MM.1S (cell line): ENCODE measurements around the gene CBX6.

Source experiments
- DNase-seq: peaks from one replicate; pipeline ENCODE4 v3.0.0-alpha.2; 2015
- H2AFZ ChIP-seq: fragments of 300-600 bp; sonication (generic); 2 replicates; pipeline ENCODE4 v1.6.0; 2016; ENCODE audit warnings: antibody characterized with exemption, low read length
- H3F3A ChIP-seq: fragments of 300-600 bp; sonication (generic); 2 replicates; pipeline ENCODE4 v1.6.1; 2016; ENCODE audit warnings: mild to moderate bottlenecking, antibody characterized with exemption, low read length, moderate library complexity, mixed read lengths; ENCODE audit not compliant: insufficient read depth
- H3K27ac ChIP-seq: fragments of 300-600 bp; sonication (generic); 2 replicates; pipeline ENCODE4 v1.5.1; 2016; ENCODE audit warnings: mild to moderate bottlenecking, low read length
- H3K27me3 ChIP-seq: fragments of 300-600 bp; sonication (generic); replicated peaks from 2 replicates; pipeline ENCODE4 v1.6.0; 2016; ENCODE audit warnings: low read length; ENCODE audit not compliant: insufficient read depth
- H3K36me3 ChIP-seq: fragments of 300-600 bp; sonication (generic); replicated peaks from 2 replicates; pipeline ENCODE4 v1.6.1; 2016; ENCODE audit warnings: mild to moderate bottlenecking, low read length, mixed read lengths; ENCODE audit not compliant: insufficient read depth
- H3K4me1 ChIP-seq: fragments of 300-600 bp; sonication (generic); 2 replicates; pipeline ENCODE4 v1.6.1; 2016; ENCODE audit warnings: low read length, mixed read lengths
- H3K4me2 ChIP-seq: fragments of 300-600 bp; sonication (generic); 2 replicates; pipeline ENCODE4 v1.6.0; 2016; ENCODE audit warnings: low read depth, low read length
- H3K4me3 ChIP-seq: fragments of 300-600 bp; sonication (generic); 2 replicates; pipeline ENCODE4 v1.5.1; 2016; ENCODE audit warnings: low read length, mixed read lengths
- H3K79me2 ChIP-seq: fragments of 300-600 bp; sonication (generic); 2 replicates; pipeline ENCODE4 v1.6.1; 2016; ENCODE audit warnings: mixed run types, low read length, mixed read lengths
- H3K9ac ChIP-seq: fragments of 300-600 bp; sonication (generic); 2 replicates; pipeline ENCODE4 v1.6.1; 2016; ENCODE audit warnings: low read length, mixed read lengths
- H3K9me2 ChIP-seq: fragments of 300-600 bp; sonication (generic); replicated peaks from 2 replicates; pipeline ENCODE4 v1.6.1; 2016; ENCODE audit warnings: mild to moderate bottlenecking, low read length, mixed read lengths; ENCODE audit not compliant: insufficient read depth
- H3K9me3 ChIP-seq: fragments of 300-600 bp; sonication (generic); replicated peaks from 2 replicates; pipeline ENCODE4 v1.6.1; 2016; ENCODE audit warnings: mild to moderate bottlenecking, low read length, mixed read lengths; ENCODE audit not compliant: insufficient read depth
- H4K20me1 ChIP-seq: fragments of 300-600 bp; sonication (generic); 2 replicates; pipeline ENCODE4 v1.6.1; 2016; ENCODE audit warnings: mild to moderate bottlenecking, low read length, moderate library complexity, mixed read lengths; ENCODE audit not compliant: insufficient read depth
- EZH2 ChIP-seq: fragments of 300-600 bp; sonication (generic); optimal IDR thresholded peaks from 2 replicates; pipeline ENCODE3; 2017; ENCODE audit warnings: low read depth, mild to moderate bottlenecking, antibody characterized with exemption, low read length, mixed read lengths
- EZH2phosphoT487 ChIP-seq: fragments of 300-600 bp; sonication (generic); IDR thresholded peaks from 2 replicates; pipeline ENCODE4 v1.6.1; 2018; ENCODE audit warnings: antibody characterized with exemption, low read length
- TF ChIP-seq, protein P1 (sequence below): fragments of 300-600 bp; sonication (generic); IDR thresholded peaks from 2 replicates; pipeline ENCODE4 v1.5.1; 2016; ENCODE audit warnings: antibody characterized with exemption, low read length, mixed read lengths

The CBX6 gene

DNA sequence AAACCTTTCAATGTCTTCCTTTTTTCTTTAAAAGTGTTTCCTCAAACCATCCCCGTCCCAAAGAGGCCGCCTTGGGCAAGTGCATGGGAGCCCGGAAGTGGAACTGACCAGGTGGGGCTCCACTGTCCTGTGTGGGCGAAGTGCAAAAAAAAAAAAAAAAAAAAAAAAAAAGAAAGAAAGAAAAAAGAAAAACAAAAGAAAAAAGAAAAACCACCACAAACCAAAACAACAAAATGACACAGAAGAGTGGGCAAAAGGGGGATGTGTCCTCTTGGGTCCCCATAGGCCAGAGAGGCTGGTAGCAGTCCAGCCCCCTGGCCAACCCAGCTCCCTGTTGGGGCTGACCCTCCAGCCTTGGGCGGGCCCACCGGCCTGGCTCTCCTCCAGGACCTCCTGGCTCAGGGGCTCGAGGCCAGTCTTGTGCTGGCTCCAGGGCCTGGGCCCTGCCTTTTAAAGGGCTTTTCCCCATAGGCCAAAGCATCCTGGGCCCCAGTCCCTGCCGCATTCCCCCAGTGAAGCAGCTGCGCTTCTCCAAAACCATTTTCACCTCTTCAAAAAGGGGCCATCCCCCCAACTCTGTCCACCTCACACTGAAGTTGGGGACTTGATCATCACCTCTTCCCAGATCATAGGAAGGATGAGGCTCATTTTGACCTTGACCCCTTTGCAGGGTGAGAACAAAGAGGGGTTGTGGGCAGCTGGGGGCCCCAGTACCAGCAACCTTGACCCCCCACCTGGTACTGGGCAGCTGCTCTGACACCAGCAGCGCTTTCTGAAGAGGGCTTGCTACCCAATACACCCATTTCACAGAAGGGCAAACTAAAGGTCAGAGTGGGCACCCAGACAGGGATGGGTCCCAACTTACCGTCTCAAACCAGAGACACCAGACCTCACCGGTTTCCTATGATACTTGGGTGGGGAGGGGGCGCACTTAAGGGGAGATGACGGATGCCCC is 9.4 kb downstream of the CBX6 start:
- no peak overlapping the region for H2AFZ ChIP-seq
- H3K27me3 ChIP-seq, result no peaks in the 10 kb centered on the region
- peaks cover 32% of the 10 kb centered on the region for H3F3A ChIP-seq
- no peaks in the 10 kb centered on the region for H3K9me2 ChIP-seq
- H3K9me3 ChIP-seq, result no peaks in the 10 kb centered on the region
- peaks cover 2% of the 10 kb centered on the region for H3K36me3 ChIP-seq
- peaks cover 20% of the 10 kb centered on the region for H4K20me1 ChIP-seq
- peaks cover 12% of the 10 kb centered on the region for H3K79me2 ChIP-seq
- no peak overlapping the region for H3K9ac ChIP-seq
- no peak overlapping the region for H3K4me2 ChIP-seq
- TF ChIP-seq, protein P1, sequence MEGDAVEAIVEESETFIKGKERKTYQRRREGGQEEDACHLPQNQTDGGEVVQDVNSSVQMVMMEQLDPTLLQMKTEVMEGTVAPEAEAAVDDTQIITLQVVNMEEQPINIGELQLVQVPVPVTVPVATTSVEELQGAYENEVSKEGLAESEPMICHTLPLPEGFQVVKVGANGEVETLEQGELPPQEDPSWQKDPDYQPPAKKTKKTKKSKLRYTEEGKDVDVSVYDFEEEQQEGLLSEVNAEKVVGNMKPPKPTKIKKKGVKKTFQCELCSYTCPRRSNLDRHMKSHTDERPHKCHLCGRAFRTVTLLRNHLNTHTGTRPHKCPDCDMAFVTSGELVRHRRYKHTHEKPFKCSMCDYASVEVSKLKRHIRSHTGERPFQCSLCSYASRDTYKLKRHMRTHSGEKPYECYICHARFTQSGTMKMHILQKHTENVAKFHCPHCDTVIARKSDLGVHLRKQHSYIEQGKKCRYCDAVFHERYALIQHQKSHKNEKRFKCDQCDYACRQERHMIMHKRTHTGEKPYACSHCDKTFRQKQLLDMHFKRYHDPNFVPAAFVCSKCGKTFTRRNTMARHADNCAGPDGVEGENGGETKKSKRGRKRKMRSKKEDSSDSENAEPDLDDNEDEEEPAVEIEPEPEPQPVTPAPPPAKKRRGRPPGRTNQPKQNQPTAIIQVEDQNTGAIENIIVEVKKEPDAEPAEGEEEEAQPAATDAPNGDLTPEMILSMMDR, result no peak
- no peak for TF ChIP-seq EZH2
- no peak for TF ChIP-seq EZH2phosphoT487
- no peak for DNase-seq
- no peak overlapping the region for H3K27ac ChIP-seq
- no peak overlapping the region for H3K4me3 ChIP-seq
- H3K4me1 ChIP-seq, result no peaks in the 10 kb centered on the region

DNA sequence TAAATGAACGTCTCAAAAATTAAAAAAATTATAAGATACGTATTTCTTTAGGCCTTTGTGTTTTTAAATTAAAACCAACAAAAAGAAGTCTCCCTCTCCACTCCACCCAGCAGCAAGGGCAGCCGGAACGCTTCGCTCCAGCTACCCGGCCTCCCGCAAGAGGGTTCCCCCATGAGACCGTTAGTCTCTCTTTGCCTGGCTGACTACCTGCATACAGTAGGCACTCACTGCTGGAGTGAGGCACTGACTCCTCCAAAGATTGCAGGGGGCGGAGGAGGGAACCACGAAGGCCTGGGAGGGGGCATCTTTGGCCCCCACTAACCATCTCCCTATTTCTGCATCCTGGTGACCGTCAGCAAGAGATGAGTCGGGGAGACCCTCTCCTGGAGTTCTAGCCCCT is 10.1 kb downstream of the CBX6 start:
- DNase-seq, result no peak
- H3K9ac ChIP-seq, result no peak overlapping the region
- no peak overlapping the region for H3K4me3 ChIP-seq
- TF ChIP-seq EZH2phosphoT487 (no peak), EZH2 (no peak)
- TF ChIP-seq, protein P1, result no peak
- H3K9me3 ChIP-seq, result no peaks in the 10 kb centered on the region
- peaks cover 32% of the 10 kb centered on the region for H3F3A ChIP-seq
- peaks cover 6% of the 10 kb centered on the region; the same call in 1 of the 2 replicates for H3K79me2 ChIP-seq
- no peaks in the 10 kb centered on the region for H3K27me3 ChIP-seq
- peaks cover 18% of the 10 kb centered on the region for H4K20me1 ChIP-seq
- no peaks in the 10 kb centered on the region for H3K9me2 ChIP-seq
- H3K4me1 ChIP-seq, result no peaks in the 10 kb centered on the region
- no peak overlapping the region for H3K27ac ChIP-seq
- no peaks in the 10 kb centered on the region; the same call in none of the 2 replicates for H3K36me3 ChIP-seq
- H3K4me2 ChIP-seq, result no peak overlapping the region
- H2AFZ ChIP-seq, result no peak overlapping the region

DNA sequence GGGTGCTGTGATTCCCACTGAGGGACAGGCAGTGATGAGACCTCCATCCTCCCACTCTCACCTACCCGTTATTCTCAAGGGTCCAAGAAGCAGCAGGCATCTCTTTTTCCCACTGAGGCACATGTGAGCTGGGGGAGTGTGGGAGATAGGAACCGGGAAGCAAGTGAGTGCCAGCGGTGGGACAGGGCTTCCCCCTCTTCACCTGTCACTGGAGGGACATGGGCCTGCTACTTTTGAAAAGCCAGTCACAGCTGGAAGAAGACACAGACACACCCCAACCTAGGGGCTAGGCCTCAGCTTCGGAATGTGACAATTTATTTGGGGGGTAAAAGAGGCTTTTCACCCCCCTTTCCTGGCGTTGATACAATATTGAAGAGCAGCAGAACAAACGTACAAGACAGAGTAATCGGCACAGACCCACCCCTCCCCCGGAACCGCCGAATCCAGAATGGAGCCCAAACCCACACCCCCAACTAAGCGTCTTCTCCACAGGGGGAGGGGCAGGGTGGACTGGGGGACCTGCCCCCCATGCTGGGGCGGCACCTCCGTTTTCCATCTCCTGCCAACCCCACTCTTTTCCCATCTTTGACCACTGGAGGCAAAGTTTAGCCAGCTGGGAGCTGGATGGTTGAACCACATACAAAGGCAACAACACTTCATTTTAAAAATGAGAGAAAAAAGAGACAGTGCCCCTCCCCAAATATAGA is 10.7 kb downstream of the CBX6 start:
- H3K27me3 ChIP-seq, result no peaks in the 10 kb centered on the region
- no peak overlapping the region for H3K4me3 ChIP-seq
- H3K79me2 ChIP-seq, result peaks cover 3% of the 10 kb centered on the region; the same call in 1 of the 2 replicates

More for the DNA sequence above, 10.7 kb downstream of the CBX6 start:
- H3K9me3 ChIP-seq, result no peaks in the 10 kb centered on the region
- no peak for DNase-seq
- H4K20me1 ChIP-seq, result peaks cover 18% of the 10 kb centered on the region
- no peaks in the 10 kb centered on the region; the same call in none of the 2 replicates for H3K36me3 ChIP-seq
- H3K9me2 ChIP-seq, result no peaks in the 10 kb centered on the region
- H3K4me1 ChIP-seq, result no peaks in the 10 kb centered on the region
- no peak overlapping the region for H2AFZ ChIP-seq
- no peak overlapping the region for H3K4me2 ChIP-seq
- no peak overlapping the region for H3K27ac ChIP-seq
- peaks cover 32% of the 10 kb centered on the region for H3F3A ChIP-seq
- TF ChIP-seq EZH2phosphoT487 (no peak), EZH2 (no peak)
- TF ChIP-seq, protein P1, result no peak
- no peak overlapping the region for H3K9ac ChIP-seq
